GM18867 (cell line): ENCODE measurements around the gene ADRB2.
"Not testable (repeated sequence)": the region's sequence is repeated elsewhere in the genome, so short reads cannot be mapped to it uniquely, and the experiment has no call there.

ENCODE experiments used
- ATAC-seq: cut with Tn5 transposase; IDR thresholded peaks from one replicate; pipeline ENCODE4 v1.9.1; 2021; ENCODE audit warnings: mild to moderate bottlenecking, moderate library complexity; ENCODE audit not compliant: unreplicated experiment

Gene ADRB2

DNA sequence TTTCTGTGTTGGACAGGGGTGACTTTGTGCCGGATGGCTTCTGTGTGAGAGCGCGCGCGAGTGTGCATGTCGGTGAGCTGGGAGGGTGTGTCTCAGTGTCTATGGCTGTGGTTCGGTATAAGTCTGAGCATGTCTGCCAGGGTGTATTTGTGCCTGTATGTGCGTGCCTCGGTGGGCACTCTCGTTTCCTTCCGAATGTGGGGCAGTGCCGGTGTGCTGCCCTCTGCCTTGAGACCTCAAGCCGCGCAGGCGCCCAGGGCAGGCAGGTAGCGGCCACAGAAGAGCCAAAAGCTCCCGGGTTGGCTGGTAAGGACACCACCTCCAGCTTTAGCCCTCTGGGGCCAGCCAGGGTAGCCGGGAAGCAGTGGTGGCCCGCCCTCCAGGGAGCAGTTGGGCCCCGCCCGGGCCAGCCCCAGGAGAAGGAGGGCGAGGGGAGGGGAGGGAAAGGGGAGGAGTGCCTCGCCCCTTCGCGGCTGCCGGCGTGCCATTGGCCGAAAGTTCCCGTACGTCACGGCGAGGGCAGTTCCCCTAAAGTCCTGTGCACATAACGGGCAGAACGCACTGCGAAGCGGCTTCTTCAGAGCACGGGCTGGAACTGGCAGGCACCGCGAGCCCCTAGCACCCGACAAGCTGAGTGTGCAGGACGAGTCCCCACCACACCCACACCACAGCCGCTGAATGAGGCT lies at the start of gene ADRB2:
ADRB2 (plus strand) TSS at position 559 of the 686 bp plus-strand sequence. CDS start 221 bp downstream, outside the sequence.
- ATAC-seq, result peak; percentile 98

DNA sequence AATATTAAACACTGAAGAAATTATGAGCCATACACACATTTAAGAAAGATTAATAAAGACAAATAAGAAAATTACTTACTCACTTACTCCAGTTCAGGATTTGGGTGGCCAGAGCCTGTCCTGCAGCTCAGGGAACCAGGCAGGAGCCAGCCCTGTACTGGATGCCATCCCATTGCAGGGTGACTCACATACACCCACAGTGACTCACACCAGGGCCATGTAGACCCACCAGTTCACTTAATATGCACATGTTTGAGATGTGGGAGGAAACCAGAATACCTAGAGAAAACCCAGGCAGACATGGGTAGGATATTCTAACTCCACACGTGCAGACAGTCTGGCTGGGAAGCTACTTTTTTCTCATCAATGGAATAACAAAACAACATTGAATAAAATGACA lies 49.6 kb upstream of the ADRB2 start:
- no peak for ATAC-seq

DNA sequence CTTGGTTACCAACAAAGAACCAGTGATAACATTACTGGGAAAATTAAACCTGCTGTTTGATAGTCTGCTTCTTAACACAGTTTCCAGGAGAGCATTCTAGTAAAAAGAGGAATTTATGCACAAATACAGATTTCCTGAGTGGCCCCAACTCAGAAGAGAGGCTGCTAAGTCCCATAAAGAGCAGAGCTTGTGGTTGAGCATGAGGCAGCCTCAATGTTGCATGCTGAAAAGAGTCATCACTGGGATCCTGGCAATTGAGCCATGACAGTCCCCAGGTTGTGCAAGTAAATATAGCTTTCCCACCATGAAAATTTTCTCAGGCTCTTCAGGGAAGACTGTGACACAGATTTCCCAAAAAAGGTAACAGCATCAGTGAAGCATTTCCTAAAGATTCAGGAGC lies 47.5 kb upstream of the ADRB2 start:
- ATAC-seq, result no peak

DNA sequence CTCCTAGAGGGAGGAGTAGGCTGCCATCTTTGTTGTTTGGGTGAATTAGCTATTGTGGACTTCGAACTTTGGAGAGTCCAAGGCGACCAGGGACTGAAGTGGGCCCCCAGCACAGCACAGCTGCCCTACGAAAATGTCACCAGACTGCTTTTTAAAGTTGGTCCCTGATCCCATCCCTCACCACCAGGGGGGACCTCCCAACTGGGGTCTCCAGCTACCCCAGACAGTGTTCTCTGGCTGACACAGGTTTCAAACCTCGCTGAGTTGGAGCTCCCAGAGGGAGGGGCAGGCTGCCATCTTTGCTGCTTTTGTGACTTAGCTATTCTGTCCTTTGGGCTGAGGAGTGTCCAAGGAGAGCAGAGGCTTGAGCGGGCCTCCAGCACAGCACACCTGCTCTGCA lies 45.7 kb upstream of the ADRB2 start:
- ATAC-seq, result no peak

DNA sequence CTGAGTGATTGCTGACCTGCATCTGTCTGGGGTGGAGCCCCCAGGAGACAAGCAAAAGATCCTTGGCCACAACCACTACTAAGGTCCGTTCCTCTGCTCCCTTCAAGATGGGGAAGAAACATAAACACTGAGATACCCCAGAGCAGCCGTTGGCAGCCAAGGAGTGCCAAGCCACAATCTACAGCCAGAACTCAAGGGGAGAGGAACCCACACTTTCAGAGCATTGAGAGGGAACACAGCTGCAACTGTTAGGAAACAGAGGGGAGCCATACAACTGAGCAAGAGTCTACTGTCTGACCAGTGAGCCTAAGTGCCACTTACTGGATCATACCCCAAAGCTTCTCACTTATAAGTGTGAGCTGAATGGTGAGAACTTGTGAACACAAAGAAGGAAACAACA lies 44.6 kb upstream of the ADRB2 start:
- no peak for ATAC-seq

DNA sequence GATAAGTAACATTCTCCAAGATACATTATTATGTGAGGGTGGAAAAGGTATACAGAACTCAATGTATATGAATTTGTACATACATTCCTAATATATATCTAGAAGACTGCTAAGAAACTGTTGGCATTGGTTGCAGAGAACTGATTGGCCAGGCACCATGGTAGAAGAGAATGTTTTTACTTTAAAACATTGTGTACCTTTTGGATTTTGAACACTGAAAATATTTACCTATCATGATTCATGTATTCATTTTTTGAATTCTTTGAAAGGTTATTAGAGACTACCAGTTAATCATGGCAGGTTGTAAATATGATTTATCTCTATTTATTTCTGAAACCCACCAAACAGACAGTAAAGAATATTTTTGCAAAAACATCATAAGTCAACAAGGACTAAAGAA lies 41.2 kb upstream of the ADRB2 start:
- ATAC-seq, result no peak

DNA sequence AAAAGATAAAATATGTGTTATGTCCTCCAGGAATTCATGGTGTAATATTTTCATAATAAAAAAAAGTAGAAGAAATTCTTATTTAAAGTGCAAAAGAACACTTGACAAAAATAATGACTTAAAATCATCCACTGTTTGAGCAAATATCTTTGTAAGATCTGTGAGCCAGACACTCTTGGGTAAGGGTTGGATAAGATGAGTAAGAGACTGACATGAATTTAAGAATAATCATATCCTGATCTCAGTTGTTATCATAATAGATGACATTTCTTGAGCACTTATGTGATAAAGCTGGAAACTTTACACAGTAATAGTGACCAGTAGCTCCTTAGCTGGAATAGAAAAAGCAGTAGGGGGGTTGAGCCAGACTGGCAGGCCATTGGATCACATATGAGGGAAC lies 40.0 kb upstream of the ADRB2 start:
- ATAC-seq, result no peak

DNA sequence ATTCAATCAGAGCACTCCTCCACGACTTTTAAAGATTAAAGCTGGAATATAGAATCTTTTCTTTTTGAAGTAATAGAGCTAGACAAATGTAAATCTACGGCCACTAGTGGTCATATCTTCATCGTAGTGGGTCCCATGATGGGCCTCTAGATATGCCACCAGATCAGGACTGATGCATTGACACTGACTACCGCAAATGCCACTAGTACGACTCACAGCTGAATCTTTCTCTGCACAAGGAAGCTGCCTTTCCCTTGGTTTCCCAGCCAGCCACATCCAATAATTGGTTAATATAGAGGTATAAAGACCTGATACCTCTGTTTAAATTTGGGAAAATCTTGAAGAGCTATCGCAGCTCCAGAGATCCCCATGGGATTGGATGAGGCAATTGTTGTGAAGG lies 37.8 kb upstream of the ADRB2 start:
- ATAC-seq, result no peak

DNA sequence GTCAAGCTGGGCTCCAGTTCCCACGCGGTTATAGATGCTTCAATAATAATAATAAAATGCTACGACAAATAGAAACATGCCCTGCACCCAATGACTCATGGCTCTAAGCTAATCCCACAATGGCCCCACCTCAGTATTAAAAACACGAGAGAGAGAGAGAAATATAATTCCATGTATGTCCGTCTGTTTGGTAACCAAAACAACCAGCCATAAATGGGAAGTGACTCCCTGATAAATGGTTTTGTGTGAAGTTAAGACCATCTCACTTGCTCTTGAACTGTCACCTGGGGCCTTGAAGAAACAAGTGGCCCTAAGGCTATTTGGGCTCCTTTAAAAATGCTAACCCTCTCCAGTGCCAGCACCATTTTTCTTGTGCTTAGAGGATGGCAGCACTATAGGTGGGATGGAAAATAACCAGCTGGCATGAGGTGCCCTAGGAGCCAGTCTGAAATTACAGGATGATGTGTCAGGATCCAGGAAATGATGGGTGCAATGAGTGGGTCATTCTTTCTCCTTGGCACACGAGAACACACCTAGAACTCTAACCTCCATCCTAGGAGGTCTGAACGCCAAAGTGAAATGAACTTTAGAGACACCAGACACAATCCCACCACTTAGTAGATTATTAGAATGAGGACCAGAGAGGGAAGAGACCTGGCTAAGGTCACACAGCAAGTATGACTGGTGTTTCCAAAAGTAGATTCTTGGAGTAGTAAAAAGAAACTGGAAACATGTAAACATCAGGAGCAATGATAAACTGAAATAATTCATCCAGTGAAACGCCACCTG lies 35.7 kb upstream of the ADRB2 start:
- peak; percentile 27 for ATAC-seq

DNA sequence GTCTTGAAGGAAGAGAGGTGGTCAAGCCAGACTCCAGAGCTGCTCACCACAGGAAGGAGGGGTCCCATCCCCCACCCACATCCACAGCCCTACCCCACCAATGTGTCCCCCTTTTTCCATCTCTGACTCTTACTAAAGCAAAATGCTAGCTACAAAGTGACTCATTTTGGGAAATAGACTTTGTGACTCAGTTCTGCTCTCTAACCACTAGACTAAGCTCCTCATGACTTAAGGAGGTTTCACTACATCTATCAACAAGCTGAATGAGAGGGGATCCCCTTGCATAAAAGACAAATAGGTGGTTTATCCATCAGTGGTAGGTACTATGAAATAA lies 35.1 kb upstream of the ADRB2 start:
- peak; percentile 97 for ATAC-seq

DNA sequence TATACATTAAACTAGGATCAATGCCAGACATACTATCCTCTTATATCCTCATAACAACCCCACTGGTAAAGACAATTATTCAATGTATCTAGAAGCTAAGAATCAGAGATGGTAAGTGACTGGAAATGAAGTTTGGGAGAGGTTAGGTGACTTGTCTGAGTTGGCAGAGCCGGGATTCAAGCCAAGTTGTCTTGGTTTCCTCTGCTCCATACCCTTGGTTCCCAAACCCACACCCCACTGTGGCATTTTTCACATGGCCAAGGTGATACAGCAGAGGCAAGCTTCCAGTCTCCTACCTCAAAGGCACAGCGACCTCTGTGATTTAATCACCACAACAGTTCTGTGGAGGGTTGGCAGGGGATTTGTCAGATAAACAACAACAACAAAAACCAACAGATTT lies 34.7 kb upstream of the ADRB2 start:
- peak; percentile 1 for ATAC-seq

DNA sequence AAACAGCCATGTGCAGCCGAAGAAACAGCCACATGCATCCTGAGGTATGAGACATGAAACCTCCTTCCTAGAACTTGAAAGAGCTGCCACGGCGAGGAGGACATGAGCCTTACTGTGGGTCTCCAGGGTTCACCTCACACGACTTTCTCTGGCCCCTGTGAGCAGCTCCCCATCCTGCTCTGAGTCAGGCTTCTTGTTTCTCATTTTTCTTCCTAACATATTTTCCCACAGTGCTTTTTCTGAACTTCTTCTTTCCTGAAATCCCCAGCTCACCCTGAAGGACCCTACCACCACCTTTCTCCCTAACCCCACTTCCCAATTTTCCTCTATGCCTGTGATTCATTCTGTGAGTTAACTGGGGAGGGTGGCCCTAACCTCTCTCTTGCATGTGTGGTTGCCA lies 33.7 kb upstream of the ADRB2 start:
- no peak for ATAC-seq

DNA sequence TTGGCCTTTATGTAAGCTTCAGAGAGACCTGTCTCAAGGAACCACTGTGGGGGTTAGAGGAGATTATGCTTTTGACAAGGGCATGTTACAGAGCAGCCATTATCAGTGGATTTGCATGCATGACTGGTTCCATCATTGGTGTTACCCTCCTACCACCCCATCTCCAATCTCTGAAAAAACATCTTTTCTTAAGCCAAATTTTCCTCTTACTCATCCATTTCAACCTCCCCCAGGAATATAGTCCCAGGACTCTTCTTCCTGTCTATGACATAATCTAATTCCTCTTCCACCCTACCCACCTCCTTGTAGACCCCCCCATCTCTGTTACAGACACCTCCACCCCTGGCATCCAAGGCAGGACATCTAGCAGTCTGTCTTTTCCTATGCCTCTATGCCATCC lies 33.1 kb upstream of the ADRB2 start:
- ATAC-seq, result no peak

DNA sequence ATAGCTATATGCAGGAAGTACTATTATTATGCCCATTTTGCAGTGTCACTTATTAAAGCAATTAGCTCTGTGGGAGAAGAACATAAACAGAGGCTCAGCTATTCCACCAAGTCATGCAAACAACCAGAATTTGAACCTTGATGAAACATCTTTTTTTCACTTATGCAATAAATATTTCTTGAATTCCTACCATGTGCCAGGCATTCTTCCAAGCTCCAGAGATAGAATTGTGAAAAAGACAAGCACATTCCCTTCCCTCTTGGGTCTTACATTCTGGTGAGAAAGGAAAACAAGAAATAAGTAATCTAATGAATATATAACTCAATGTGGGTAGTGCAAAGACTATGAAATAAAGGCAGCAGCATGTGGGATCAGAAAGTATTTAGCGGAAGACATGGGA lies 32.1 kb upstream of the ADRB2 start:
- ATAC-seq, result no peak

DNA sequence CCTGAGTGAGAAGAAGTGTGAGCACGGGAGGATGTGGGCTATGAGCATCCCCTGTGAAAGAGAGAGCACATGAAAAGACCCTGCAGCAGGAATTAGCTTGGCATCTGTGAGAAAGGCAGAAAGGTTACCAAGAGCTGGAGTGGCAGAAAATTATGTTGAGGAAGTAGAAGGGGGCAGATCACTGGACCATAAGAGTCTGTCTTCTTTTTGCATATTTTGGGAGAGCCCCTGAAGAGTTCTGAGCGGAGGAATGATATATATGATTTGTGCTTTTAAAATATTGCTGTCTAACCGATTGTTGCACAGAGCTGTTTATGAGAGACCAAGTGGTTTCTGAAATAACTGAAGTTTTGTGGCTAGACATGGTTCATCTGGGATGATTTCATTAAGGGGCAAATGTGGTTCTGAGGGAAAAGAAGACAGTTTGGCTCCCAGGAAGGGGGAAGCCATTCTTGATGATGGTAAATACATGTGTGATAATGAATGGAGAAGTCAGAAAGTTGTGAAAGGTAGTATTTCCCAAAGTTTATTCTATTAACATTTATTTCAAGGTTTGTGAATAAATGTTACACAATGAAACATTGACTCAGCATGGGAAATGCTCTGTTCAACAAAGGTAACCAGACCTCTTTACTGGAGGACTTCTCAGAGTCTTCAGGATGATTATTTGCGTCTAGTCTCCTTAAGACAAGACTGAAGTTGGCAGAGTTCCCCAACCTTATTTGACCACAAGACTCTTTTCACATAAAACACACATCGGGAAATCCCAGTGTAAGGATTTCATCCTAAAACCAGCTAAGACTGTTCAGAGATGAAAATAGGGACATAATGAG lies 31.5 kb upstream of the ADRB2 start:
- ATAC-seq, result no peak

DNA sequence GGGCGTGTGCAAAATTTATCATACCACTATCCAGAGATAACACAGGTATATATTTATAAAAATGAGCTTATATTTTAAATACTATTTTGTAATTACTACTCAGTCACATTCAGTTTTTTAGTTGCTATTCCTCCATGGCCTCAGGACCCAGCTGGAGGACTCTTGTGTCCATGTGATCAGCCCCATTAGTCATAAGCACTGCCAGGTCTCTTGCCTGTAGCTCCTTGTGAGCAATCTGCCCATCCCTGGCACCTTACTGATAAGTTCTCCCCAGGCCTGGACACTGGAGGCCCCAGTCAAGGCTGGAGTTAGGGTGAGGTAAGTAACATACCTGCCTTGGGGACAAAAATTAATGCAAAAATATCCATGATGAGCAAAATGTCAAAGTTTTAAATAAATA lies 29.5 kb upstream of the ADRB2 start:
- no peak for ATAC-seq

DNA sequence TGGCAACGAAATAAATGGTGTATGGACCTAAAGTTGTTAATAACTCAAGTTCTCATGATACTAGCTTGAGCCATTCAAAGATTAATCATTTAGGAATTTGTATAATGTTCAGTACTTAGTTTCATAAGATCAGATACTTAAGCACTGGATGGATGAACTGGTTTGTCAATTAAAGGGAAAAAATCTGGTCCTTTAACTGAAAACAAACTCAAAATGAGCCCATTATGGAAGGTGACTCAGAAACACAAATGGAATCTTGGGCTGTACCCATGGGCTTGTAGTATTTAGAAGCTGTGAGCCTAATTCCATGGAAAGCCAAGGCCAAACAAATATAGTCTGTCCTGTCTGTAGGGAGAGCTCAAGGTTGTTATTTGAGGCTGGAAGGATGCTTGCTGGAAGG lies 27.6 kb upstream of the ADRB2 start:
- no peak for ATAC-seq

DNA sequence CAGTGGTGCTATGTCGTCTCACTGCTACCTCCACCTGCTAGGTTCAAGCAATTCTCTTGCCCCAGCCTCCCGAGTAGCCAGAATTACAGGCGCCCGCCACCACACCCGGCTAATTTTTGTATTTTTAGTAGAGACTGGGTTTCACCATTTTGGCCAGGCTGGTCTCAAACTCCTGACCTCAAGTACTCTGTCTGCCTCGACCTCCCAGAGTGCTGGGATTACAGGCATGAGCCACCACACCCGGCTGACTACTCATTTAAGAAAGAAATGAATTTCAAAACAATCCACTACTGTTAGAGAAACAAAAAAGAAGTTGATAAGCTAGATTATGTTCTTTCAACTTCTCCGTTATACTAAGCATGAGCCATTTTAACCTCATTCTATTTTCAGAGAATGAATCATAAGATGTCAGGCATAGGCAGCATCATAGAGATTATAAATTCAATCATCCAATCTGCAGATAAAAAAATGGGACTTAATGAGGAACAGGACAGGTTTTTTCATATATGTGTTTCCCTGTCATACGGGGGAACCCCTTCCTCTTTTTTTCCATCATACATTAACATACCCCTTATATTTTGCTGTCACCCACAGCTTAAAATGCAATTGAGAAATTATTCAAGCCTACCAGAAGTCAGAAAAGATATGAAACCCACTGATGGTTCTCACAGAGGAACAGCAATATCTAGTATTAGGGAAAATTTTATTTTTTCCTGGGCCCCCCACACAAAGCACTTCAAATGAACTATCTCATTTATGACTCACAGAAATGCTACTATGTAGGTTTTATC lies 26.5 kb upstream of the ADRB2 start:
- no peak for ATAC-seq

DNA sequence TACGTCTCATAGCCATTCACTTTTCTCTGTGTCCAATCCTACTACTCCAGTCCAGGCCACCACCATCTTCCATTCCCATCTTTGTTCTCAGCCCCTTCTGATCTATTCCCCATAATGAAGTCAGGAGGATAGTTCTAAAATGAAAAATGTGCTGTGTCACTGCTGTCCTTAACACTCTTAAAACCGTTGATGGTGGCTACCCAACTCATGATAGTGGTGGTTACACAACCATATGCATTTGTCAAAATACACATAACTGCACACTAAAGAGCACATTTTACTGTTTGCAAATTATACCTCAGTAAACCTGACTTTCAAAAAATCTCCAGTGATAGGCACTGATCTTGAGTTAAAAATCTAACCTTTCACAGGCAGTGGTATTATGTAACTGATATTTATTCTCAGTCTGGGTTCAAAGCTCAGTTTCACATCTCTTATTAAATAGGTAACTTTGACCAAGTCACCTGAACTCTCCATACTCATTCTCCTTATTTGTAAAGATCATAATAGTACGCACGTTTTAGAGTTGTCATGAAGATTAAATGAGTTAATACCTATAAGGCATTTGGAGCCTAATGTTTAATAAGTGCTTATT lies 24.6 kb upstream of the ADRB2 start:
- no peak for ATAC-seq

DNA sequence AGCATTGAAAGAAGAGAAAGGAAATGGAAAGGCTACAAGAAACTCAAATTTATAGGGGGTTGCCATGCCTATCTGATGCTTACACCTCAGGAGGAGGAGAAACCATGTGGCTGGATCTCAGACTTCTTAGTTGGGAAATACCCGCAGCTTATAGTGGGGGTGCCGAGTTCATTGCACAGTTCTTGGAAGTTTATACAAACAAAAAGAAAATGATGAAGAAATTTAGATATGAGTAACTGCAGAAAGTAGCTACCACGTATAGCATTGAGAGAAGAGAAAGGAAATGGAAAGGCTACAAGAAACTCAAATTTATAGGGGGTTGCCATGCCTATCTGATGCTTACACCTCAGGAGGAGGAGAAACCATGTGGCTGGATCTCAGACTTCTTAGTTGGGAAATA lies 23.0 kb upstream of the ADRB2 start:
- ATAC-seq, result not testable (repeated sequence)

DNA sequence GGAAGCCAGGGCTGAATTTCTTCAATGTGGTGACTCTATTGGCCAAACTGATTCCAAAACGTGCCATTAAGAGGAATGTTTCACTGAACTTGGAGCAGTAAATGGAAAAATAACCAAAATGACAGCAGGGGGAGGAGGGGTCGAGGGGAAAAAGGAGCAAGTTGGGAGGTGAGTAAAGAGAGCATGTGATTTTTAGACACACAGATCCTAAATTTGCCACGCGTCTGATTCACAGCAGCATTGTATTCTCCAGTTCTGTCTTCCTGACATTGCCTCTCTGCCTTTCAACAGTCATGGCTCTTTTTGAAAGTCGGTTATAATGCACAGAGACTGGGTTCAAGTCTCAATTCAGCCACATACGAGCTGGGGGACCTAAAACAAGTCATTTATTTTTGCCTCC lies 22.0 kb upstream of the ADRB2 start:
- no peak for ATAC-seq
